ENCODE data around the gene TERC. TPM values are rescaled to one million over a fixed set of nuclear protein-coding genes. Genes with fewer than 3 reads are reported as not detected.

TERC gene
- total RNA-seq, 1 experiment from 2014 or later: 47.0 TPM

Other genes starting within 250 kb of the TERC start
- gene MECOM, start 101.3 kb downstream of the TERC start, total RNA-seq (2021; ENCODE audit: unreplicated experiment): 3.1 TPM
- gene ACTRT3, start 4.5 kb upstream of the TERC start, total RNA-seq (2021; ENCODE audit: unreplicated experiment): 1.2 TPM
- 13.5 TPM for gene MYNN, start 8.3 kb upstream of the TERC start, total RNA-seq (2021; ENCODE audit: unreplicated experiment)
- gene LRRIQ4, start 47.8 kb upstream of the TERC start, total RNA-seq (2021; ENCODE audit: unreplicated experiment): not detected
- gene LRRC34, start 47.8 kb upstream of the TERC start, total RNA-seq (2021; ENCODE audit: unreplicated experiment): not detected
- gene LRRC31, start 104.9 kb upstream of the TERC start, total RNA-seq (2021; ENCODE audit: unreplicated experiment): not detected
- not detected for gene SAMD7, start 146.5 kb upstream of the TERC start, total RNA-seq (2021; ENCODE audit: unreplicated experiment)
- gene SEC62, start 201.7 kb upstream of the TERC start, total RNA-seq (2021; ENCODE audit: unreplicated experiment): 55.4 TPM